HEK293 (cell line): Measurements from ENCODE around the gene SIN3A.

Source experiments
- ATF2 ChIP-seq: fragments of 450-650 bp; formaldehyde crosslinking; IDR thresholded peaks from 2 replicates; pipeline ENCODE4 v1.5.1; 2016; ENCODE audit warnings: missing biosample characterization, missing genetic modification characterization, low read depth
- REST ChIP-seq: fragments of 450-650 bp; formaldehyde crosslinking; IDR thresholded peaks from 2 replicates; pipeline ENCODE4 v1.5.1; 2016; ENCODE audit warnings: missing biosample characterization, missing genetic modification characterization
- SP3 ChIP-seq: fragments of 450-650 bp; formaldehyde crosslinking; IDR thresholded peaks from 2 replicates; pipeline ENCODE4 v1.5.1; 2016; ENCODE audit warnings: missing biosample characterization, missing genetic modification characterization
- TCF7L2 ChIP-seq: IDR thresholded peaks from 2 replicates; pipeline ENCODE4 v1.6.1; 2011; ENCODE audit warnings: low read depth, mild to moderate bottlenecking, inconsistent platforms, low read length, moderate library complexity, borderline replicate concordance
- ZNF169 ChIP-seq: fragments of 450-650 bp; formaldehyde crosslinking; IDR thresholded peaks from 2 replicates; pipeline ENCODE4 v1.5.1; 2016; ENCODE audit warnings: missing biosample characterization, missing genetic modification characterization
- ZNF529 ChIP-seq: fragments of 450-650 bp; formaldehyde crosslinking; IDR thresholded peaks from 2 replicates; pipeline ENCODE4 v1.5.1; 2017; ENCODE audit warnings: missing genetic modification characterization, missing biosample characterization; ENCODE audit not compliant: insufficient replicate concordance
- ZNF561 ChIP-seq: fragments of 450-650 bp; IDR thresholded peaks from 2 replicates; pipeline ENCODE4 v1.5.1; 2018; ENCODE audit warnings: missing biosample characterization, missing genetic modification characterization, borderline replicate concordance
- ZNF660 ChIP-seq: fragments of 450-650 bp; IDR thresholded peaks from 2 replicates; pipeline ENCODE4 v1.5.1; 2018; ENCODE audit warnings: missing biosample characterization, mild to moderate bottlenecking, missing genetic modification characterization
- TF ChIP-seq, protein P1 (sequence below): fragments of 450-650 bp; formaldehyde crosslinking; IDR thresholded peaks from 2 replicates; pipeline ENCODE4 v1.5.1; 2017; ENCODE audit warnings: missing biosample characterization, missing genetic modification characterization
- TF ChIP-seq, protein P2 (sequence below): fragments of 450-650 bp; formaldehyde crosslinking; IDR thresholded peaks from 2 replicates; pipeline ENCODE4 v1.5.1; 2016; ENCODE audit warnings: missing biosample characterization, missing genetic modification characterization
- TF ChIP-seq, protein P3 (sequence below): fragments of 450-650 bp; formaldehyde crosslinking; IDR thresholded peaks from 2 replicates; pipeline ENCODE4 v1.5.1; 2016; ENCODE audit warnings: missing biosample characterization, missing genetic modification characterization
- TF ChIP-seq, protein P4 (sequence below): fragments of 450-650 bp; formaldehyde crosslinking; IDR thresholded peaks from 2 replicates; pipeline ENCODE4 v1.5.1; 2016; ENCODE audit warnings: missing biosample characterization, missing genetic modification characterization, borderline replicate concordance

GRCh38 chr15:75361361-75361988 is 90.0 kb downstream of the SIN3A start:
- TF ChIP-seq ZNF660 (tag by site-specific recombination), result no peak
- TF ChIP-seq, protein P1, sequence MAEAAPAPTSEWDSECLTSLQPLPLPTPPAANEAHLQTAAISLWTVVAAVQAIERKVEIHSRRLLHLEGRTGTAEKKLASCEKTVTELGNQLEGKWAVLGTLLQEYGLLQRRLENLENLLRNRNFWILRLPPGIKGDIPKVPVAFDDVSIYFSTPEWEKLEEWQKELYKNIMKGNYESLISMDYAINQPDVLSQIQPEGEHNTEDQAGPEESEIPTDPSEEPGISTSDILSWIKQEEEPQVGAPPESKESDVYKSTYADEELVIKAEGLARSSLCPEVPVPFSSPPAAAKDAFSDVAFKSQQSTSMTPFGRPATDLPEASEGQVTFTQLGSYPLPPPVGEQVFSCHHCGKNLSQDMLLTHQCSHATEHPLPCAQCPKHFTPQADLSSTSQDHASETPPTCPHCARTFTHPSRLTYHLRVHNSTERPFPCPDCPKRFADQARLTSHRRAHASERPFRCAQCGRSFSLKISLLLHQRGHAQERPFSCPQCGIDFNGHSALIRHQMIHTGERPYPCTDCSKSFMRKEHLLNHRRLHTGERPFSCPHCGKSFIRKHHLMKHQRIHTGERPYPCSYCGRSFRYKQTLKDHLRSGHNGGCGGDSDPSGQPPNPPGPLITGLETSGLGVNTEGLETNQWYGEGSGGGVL (tag by site-specific recombination), result no peak
- TF ChIP-seq, protein P2, sequence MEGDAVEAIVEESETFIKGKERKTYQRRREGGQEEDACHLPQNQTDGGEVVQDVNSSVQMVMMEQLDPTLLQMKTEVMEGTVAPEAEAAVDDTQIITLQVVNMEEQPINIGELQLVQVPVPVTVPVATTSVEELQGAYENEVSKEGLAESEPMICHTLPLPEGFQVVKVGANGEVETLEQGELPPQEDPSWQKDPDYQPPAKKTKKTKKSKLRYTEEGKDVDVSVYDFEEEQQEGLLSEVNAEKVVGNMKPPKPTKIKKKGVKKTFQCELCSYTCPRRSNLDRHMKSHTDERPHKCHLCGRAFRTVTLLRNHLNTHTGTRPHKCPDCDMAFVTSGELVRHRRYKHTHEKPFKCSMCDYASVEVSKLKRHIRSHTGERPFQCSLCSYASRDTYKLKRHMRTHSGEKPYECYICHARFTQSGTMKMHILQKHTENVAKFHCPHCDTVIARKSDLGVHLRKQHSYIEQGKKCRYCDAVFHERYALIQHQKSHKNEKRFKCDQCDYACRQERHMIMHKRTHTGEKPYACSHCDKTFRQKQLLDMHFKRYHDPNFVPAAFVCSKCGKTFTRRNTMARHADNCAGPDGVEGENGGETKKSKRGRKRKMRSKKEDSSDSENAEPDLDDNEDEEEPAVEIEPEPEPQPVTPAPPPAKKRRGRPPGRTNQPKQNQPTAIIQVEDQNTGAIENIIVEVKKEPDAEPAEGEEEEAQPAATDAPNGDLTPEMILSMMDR (tag by site-specific recombination), result no peak
- TF ChIP-seq REST (tag by site-specific recombination), result no peak
- no peak for TF ChIP-seq ATF2
- TF ChIP-seq SP3, result no peak
- TF ChIP-seq ZNF561 (tag by site-specific recombination), result no peak
- TF ChIP-seq TCF7L2, result no peak
- TF ChIP-seq, protein P3, sequence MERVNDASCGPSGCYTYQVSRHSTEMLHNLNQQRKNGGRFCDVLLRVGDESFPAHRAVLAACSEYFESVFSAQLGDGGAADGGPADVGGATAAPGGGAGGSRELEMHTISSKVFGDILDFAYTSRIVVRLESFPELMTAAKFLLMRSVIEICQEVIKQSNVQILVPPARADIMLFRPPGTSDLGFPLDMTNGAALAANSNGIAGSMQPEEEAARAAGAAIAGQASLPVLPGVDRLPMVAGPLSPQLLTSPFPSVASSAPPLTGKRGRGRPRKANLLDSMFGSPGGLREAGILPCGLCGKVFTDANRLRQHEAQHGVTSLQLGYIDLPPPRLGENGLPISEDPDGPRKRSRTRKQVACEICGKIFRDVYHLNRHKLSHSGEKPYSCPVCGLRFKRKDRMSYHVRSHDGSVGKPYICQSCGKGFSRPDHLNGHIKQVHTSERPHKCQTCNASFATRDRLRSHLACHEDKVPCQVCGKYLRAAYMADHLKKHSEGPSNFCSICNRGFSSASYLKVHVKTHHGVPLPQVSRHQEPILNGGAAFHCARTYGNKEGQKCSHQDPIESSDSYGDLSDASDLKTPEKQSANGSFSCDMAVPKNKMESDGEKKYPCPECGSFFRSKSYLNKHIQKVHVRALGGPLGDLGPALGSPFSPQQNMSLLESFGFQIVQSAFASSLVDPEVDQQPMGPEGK, result no peak
- TF ChIP-seq, protein P4, sequence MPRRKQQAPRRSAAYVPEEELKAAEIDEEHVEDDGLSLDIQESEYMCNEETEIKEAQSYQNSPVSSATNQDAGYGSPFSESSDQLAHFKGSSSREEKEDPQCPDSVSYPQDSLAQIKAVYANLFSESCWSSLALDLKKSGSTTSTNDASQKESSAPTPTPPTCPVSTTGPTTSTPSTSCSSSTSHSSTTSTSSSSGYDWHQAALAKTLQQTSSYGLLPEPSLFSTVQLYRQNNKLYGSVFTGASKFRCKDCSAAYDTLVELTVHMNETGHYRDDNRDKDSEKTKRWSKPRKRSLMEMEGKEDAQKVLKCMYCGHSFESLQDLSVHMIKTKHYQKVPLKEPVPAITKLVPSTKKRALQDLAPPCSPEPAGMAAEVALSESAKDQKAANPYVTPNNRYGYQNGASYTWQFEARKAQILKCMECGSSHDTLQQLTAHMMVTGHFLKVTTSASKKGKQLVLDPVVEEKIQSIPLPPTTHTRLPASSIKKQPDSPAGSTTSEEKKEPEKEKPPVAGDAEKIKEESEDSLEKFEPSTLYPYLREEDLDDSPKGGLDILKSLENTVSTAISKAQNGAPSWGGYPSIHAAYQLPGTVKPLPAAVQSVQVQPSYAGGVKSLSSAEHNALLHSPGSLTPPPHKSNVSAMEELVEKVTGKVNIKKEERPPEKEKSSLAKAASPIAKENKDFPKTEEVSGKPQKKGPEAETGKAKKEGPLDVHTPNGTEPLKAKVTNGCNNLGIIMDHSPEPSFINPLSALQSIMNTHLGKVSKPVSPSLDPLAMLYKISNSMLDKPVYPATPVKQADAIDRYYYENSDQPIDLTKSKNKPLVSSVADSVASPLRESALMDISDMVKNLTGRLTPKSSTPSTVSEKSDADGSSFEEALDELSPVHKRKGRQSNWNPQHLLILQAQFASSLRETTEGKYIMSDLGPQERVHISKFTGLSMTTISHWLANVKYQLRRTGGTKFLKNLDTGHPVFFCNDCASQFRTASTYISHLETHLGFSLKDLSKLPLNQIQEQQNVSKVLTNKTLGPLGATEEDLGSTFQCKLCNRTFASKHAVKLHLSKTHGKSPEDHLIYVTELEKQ, result no peak
- no peak for TF ChIP-seq ZNF529
- TF ChIP-seq ZNF169, result no peak
